Activated naive CD8-positive, alpha-beta T cell (primary cell): Measurements from ENCODE around the gene DRP2.
"Not testable (repeated sequence)": the region's sequence is repeated elsewhere in the genome, so short reads cannot be mapped to it uniquely, and the experiment has no call there.

Experiments used
- H3K27ac Mint-ChIP-seq: one replicate; pipeline ENCODE4 v1.8.0; 2021; ENCODE audit warnings: mixed read lengths
- H3K27me3 Mint-ChIP-seq: one replicate; pipeline ENCODE4 v1.8.0; 2021; ENCODE audit warnings: mixed read lengths
- H3K36me3 Mint-ChIP-seq: one replicate; pipeline ENCODE4 v1.8.0; 2021; ENCODE audit warnings: mixed read lengths
- H3K4me1 Mint-ChIP-seq: one replicate; pipeline ENCODE4 v1.8.0; 2021; ENCODE audit warnings: low read depth, mixed read lengths
- H3K4me3 Mint-ChIP-seq: one replicate; pipeline ENCODE4 v1.8.0; 2021; ENCODE audit warnings: mild to moderate bottlenecking, mixed read lengths
- H3K9me3 Mint-ChIP-seq: one replicate; pipeline ENCODE4 v1.8.0; 2021; ENCODE audit warnings: low read depth, mixed read lengths

Gene DRP2, protein sequence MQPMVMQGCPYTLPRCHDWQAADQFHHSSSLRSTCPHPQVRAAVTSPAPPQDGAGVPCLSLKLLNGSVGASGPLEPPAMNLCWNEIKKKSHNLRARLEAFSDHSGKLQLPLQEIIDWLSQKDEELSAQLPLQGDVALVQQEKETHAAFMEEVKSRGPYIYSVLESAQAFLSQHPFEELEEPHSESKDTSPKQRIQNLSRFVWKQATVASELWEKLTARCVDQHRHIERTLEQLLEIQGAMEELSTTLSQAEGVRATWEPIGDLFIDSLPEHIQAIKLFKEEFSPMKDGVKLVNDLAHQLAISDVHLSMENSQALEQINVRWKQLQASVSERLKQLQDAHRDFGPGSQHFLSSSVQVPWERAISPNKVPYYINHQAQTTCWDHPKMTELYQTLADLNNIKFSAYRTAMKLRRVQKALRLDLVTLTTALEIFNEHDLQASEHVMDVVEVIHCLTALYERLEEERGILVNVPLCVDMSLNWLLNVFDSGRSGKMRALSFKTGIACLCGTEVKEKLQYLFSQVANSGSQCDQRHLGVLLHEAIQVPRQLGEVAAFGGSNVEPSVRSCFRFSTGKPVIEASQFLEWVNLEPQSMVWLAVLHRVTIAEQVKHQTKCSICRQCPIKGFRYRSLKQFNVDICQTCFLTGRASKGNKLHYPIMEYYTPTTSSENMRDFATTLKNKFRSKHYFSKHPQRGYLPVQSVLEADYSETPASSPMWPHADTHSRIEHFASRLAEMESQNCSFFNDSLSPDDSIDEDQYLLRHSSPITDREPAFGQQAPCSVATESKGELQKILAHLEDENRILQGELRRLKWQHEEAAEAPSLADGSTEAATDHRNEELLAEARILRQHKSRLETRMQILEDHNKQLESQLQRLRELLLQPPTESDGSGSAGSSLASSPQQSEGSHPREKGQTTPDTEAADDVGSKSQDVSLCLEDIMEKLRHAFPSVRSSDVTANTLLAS

DNA sequence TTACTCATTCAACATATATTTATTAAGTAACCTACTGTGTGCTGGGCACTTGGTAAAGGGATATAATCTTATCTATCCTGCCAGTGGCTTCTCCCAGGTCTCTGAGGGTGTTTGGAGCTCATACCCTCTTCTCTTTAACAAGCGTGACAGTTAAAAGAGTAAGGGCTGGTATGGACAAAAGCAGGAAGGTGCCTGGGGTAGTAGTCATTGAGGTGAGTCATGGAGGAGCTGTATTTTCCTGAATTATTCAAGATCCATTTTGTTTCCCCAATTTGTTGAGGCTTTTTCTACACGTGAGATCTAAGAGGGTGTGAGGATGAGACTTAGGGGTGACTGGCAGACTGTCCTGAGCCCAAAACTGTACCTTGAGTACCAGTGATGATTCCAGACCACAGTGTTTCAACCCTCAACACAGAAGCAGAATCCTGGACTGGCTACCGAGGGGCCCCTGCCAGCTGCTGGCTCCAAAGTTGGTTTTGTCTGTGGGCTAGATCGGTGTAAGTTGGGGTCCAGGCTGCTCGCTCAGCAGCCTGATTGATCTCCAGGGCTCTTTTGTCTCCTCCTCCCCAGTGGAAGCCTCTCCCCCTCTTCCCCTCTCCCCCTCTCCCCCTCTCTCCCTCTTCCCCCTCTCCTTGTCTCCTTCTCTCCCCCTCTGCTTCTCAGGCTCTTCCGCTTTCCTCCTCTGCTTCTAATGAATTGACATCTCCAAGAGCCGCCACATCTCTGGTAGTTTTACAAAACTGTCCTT lies at the start of gene DRP2:
Gene DRP2, plus strand, starts transcription at position 671 of the 748 bp plus-strand sequence. CDS start 11,862 bp downstream, outside the sequence.
- no peaks in the 10 kb centered on the region for H3K9me3 Mint-ChIP-seq
- no peaks in the 10 kb centered on the region for H3K36me3 Mint-ChIP-seq
- peak within 1 kb of the TSS; percentile 73 for H3K4me3 Mint-ChIP-seq
- no peaks in the 10 kb centered on the region for H3K27me3 Mint-ChIP-seq
- peak within 1 kb of the TSS; percentile 93 for H3K27ac Mint-ChIP-seq
- peaks cover 29% of the 10 kb centered on the region for H3K4me1 Mint-ChIP-seq

DNA sequence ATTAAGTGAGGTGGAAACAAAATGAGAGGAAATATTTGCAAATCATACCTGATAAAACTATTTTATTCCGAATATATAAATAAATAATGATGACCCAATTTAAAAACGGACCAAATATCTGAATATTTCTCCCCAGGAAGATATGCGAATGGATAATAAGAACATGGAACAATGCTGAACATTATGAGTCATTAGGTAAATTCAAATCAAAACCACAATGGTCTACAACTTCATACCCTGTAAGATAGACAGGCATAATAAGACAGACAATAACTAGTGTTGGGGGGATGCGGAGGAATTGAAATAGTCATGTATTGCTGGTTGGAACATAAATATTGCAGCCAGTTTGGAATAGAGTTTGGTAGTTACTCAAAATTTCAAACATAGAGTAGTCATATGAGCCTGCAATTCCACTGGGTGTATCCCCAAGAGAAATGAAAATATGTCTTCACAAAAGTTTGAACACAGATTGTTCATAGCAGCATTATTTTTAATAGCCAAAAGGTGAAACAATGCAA lies 47.6 kb upstream of the DRP2 start:
- Mint-ChIP-seq H3K27ac (no peak overlapping the region), H3K27me3 (no peaks in the 10 kb centered on the region), H3K9me3 (no peaks in the 10 kb centered on the region), H3K36me3 (no peaks in the 10 kb centered on the region), H3K4me1 (no peaks in the 10 kb centered on the region), H3K4me3 (no peak overlapping the region)

DNA sequence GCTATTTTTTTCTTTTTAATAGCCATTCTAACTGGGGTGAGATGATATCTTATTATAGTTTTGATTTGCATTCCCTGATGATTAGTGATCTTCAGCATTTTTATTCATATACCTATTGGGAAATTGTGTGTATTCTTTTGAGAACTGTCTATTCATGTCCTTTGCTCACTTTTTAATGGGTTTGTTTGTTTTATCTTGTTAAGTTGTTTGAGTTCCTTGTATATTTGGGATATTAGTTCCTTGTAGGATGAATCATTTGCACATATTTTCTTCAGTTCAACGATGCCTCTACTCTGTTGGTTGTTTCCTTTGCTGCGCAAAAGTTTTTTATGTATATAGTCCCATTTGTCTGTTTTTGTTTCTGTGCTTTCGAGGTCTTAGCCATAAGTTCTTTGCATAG lies 43.1 kb upstream of the DRP2 start:
- Mint-ChIP-seq H3K4me1 (no peaks in the 10 kb centered on the region), H3K27me3 (no peaks in the 10 kb centered on the region), H3K9me3 (no peaks in the 10 kb centered on the region), H3K27ac (no peak overlapping the region), H3K36me3 (no peaks in the 10 kb centered on the region), H3K4me3 (no peak overlapping the region)

DNA sequence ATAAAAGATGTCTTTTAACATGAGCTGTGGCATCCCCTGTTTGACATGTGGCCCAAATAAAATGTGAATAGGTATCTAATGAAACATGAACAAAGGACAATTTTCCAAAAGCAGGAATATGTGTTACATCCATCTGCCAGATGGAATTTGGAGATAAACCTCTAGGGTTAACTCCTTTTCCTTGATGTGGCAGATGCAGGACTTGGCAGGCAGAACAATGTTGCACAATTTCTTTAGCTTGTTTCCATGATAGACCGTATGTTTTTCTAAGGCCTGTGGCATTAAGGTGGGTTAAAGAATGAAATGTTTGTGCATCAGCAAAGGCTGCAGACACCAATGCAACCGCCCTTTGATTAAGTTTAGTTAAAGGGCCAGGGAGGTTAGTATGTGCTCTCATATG lies 34.7 kb upstream of the DRP2 start:
- H3K36me3 Mint-ChIP-seq, H3K27ac Mint-ChIP-seq, H3K9me3 Mint-ChIP-seq, H3K27me3 Mint-ChIP-seq, H3K4me1 Mint-ChIP-seq, H3K4me3 Mint-ChIP-seq: not testable (repeated sequence)

DNA sequence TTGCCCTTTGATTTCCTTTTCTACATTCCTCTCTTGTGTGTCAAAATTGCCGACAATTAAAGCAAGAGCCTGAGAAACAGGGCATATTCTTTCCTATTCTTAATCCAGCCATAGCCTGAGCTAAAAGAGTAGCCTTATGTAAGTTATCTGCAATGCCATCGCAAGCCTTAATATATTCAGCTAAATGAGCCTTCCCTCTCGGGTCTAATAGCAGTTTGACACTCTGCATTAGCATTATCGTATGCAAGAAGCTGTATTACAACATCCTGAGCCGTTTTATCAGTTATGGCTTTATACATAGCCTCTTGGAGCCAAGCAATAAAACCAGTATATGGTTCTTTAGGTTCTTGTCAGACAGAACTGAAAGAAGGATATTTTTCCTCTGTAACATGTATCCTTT lies 31.6 kb upstream of the DRP2 start:
- not testable (repeated sequence) for H3K27ac Mint-ChIP-seq, H3K27me3 Mint-ChIP-seq, H3K4me3 Mint-ChIP-seq, H3K36me3 Mint-ChIP-seq, H3K4me1 Mint-ChIP-seq, H3K9me3 Mint-ChIP-seq

DNA sequence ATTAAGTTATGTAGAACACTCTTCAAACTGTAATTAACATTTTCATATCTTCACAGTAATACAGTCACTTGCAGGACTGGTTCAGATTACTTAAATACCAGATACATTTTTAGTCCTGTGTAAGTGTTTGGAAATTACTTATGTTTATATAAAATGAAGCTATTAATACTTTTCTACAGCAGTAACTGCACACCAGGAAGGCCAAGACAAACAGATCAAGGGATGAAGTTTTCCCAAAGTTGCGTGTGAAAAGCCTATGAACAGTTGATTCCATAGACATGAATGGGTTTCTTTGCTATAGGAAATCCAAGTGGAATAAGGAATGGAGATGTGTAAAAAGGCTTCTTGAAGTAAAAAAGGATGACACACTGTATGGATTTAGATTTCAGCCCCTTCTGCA lies 28.9 kb upstream of the DRP2 start:
- H3K4me1 Mint-ChIP-seq, result no peaks in the 10 kb centered on the region
- no peaks in the 10 kb centered on the region for H3K36me3 Mint-ChIP-seq
- no peak overlapping the region for H3K27ac Mint-ChIP-seq
- no peak overlapping the region for H3K4me3 Mint-ChIP-seq
- H3K9me3 Mint-ChIP-seq, result no peaks in the 10 kb centered on the region
- H3K27me3 Mint-ChIP-seq, result peaks cover 2% of the 10 kb centered on the region

DNA sequence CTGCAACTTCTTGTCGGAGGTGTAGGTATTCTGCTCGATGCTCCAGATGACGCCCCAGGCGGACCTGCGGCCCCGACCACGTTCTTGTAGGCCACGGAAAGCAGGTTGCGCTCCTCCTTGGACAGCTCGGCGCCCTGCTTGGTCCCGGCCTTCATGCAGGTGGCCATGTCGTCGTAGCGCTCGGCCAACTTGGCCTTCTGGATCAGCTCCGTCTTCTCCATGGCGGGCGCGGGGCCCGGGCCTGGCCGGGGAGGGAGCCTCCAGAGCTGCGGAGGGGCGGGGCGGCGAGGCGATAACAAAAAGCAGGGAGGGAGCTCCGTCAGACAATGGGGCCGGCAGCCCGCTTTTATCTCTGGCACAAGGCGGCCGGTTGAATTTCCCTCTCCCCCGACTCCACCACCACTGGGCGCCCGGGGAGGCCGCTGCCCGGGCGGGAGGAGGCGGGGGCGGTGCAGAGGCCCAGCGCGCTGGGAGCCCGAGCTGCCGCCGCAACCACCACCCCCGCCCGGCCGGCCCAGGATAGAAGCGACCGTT lies 28.3 kb upstream of the DRP2 start:
- peaks cover 2% of the 10 kb centered on the region for H3K27me3 Mint-ChIP-seq
- H3K27ac Mint-ChIP-seq, result no peak overlapping the region
- H3K4me1 Mint-ChIP-seq, result no peaks in the 10 kb centered on the region
- no peaks in the 10 kb centered on the region for H3K9me3 Mint-ChIP-seq
- no peak overlapping the region for H3K4me3 Mint-ChIP-seq
- H3K36me3 Mint-ChIP-seq, result no peaks in the 10 kb centered on the region

DNA sequence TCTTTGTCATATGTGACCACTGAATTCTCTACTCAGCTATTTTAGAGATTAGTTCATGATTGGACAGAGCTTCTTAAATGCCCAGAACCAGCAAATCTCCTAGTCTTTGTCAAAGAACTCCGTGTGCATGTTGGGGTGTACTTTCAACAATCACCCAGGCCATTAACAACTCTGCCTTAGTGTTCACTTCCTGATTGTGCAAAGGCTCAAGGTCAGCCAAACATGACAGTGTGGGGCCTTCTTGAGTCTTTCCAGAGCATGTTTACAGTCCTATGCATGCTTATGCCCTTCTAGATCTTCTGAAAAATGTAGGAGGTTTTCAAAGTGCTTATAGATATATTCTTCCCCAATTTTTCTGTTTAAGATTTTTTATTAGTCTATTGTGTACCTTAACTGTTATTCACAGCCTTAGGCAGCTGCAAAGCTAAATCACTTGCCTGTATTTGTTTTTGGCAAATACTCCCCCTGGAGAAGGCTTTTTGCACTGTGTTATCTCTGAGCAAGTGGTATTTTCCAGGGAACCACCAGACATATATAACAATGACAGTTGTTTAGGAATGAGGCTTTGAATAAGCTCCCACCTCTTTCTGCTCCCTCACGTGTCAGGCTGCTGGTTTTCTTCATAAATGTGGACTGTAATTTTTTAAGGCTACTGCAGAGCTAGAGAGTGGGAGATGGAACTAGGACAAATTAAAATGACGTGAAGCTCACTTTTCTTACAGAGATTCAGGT lies 24.0 kb upstream of the DRP2 start:
- Mint-ChIP-seq H3K36me3 (no peaks in the 10 kb centered on the region), H3K27me3 (peaks cover 2% of the 10 kb centered on the region), H3K9me3 (no peaks in the 10 kb centered on the region), H3K4me1 (no peaks in the 10 kb centered on the region), H3K4me3 (no peak overlapping the region), H3K27ac (no peak overlapping the region)

DNA sequence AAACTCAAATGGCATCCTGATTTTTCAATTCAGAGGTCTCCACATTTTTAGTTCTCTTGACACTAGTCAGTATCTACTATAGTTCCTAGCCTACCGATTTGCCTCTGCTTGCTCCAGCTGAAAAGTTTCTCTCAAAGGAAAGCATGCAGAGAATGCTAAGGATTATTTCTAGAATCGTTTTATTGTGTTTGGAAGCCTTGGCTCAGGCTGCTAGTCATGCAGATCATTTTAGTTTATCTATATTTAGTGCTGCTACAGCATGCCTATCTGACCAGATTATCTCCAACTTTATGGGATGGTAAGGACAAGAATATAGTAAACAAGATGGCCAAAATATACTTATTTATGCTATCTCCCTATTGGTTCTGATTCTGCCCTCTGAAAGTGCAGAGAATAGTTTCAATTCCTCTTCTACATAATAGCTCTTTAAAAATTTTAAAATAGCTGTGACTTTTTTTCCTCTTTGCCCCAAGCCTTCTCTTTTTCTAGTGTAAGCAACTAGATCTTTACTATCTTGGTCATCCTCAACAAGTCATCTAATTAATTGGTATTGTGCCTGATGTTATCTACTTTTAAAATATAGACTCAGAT lies 15.7 kb upstream of the DRP2 start:
- H3K36me3 Mint-ChIP-seq, result no peaks in the 10 kb centered on the region
- H3K27me3 Mint-ChIP-seq, result no peaks in the 10 kb centered on the region

DNA sequence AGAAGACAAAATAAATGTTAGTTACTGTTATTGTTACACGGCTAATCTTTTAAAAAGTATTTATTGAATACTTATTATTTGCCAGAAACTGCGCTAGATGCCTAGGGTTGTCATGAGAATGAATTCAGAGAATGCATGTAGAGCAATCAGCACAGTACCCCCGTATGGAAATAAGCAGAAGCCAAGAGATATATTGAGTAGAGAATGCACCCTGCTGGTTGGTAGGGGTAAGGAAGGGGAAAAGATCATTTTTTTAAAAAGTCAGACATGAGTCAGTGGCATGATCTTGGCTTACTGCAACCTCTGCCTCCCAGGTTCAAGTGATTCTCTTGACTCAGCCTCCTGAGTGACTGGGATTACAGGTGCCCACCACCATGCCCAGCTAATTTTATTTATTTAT lies 13.1 kb upstream of the DRP2 start:
- Mint-ChIP-seq H3K4me3 (no peak overlapping the region), H3K36me3 (no peaks in the 10 kb centered on the region), H3K4me1 (peaks cover 30% of the 10 kb centered on the region), H3K9me3 (no peaks in the 10 kb centered on the region), H3K27ac (no peak overlapping the region), H3K27me3 (no peaks in the 10 kb centered on the region)

More for the DNA sequence above, 15.7 kb upstream of the DRP2 start:
- Mint-ChIP-seq H3K4me1 (peaks cover 17% of the 10 kb centered on the region), H3K27ac (no peak overlapping the region), H3K4me3 (no peak overlapping the region), H3K9me3 (no peaks in the 10 kb centered on the region)

DNA sequence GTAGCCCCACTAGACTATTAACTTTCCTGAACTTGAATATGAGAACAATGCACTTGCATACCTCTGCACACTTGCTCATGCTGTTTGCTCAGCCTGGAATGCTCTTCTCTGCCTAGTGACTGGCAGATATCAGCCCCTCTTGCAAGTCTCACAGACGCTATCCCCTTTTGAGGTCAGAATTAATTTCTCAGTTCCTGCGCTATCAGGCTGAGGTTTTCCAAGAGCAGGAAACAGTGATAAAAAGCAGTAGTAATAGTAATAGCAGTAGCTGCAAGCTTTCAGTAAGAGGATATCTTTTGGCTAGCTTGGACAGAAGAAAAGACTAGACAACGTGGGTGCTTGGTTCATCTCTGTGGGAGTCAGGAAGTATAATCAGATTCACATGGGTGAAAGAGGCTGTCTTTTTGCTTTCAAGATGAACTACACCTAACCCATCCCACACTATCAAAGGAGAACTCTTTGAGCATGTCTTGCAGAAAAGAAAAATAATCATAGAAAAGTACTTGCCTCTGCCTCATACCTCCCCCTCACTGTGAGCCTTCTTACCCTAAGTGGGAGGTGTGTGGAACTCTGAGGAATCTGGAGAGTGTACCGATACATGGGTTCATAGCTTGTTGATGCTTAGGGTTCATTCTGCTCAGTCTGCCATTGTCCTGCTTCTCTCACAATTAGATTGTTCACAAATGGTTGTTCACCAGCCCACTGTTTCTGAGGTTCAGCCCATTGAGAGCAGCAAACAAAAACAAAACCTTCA lies 11.3 kb upstream of the DRP2 start:
- H3K4me3 Mint-ChIP-seq, result peak overlapping the region; percentile 41
- H3K4me1 Mint-ChIP-seq, result peaks cover 30% of the 10 kb centered on the region
- no peaks in the 10 kb centered on the region for H3K27me3 Mint-ChIP-seq
- H3K36me3 Mint-ChIP-seq, result no peaks in the 10 kb centered on the region
- H3K27ac Mint-ChIP-seq, result peak overlapping the region; percentile 86
- no peaks in the 10 kb centered on the region for H3K9me3 Mint-ChIP-seq

DNA sequence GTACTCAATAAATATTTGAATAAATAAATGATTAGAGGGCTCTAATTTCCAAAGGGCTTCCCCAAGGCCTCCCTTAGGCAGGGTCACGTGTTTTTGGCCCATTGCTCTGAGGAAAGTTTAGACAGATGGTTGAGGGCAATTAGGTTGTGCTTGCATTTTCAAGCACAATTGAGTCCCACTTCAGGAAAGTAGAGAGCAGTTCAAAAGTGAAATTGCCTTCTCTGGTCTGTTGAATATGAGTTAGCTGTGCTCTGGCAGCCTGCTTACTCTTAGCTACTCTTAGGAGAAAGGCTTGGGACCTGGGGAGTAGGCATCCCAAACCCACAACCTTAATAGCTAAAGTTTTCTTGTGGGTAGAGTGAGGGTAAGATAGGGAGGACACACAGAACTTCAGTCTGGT lies 9.0 kb upstream of the DRP2 start:
- Mint-ChIP-seq H3K27me3 (no peaks in the 10 kb centered on the region), H3K27ac (no peak overlapping the region), H3K4me3 (no peak overlapping the region), H3K4me1 (peaks cover 30% of the 10 kb centered on the region), H3K9me3 (no peaks in the 10 kb centered on the region), H3K36me3 (no peaks in the 10 kb centered on the region)

DNA sequence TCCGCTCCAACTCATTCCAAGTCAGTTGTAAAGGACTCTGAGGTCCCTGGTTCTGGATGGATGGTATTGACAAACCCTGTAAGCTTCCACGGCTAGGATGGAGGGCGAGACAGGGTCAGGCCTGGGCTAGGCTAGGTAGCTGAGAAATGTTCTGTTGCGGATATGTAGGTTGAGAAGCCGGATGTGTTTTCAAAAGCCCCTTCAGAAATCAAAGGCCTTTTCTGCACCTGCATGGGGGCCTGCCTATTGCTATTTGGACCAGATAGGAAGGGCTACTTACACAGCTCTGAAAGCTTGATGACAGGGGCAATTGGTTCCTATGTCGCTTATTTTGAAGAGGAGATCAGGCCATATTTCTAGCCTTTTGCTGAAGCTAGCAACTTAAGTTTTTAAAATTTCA lies 1.9 kb upstream of the DRP2 start:
- no peaks in the 10 kb centered on the region for H3K9me3 Mint-ChIP-seq
- H3K4me3 Mint-ChIP-seq, result peak overlapping the region; percentile 42
- peak overlapping the region; percentile 79 for H3K27ac Mint-ChIP-seq

More for the DNA sequence above, 1.9 kb upstream of the DRP2 start:
- Mint-ChIP-seq H3K36me3 (no peaks in the 10 kb centered on the region), H3K27me3 (no peaks in the 10 kb centered on the region), H3K4me1 (peaks cover 29% of the 10 kb centered on the region)
